GM21381 (cell line): ENCODE measurements around the gene RANBP17.
"Not testable (repeated sequence)": the region's sequence is repeated elsewhere in the genome, so short reads cannot be mapped to it uniquely, and the experiment has no call there.

Experiments used
- ATAC-seq: cut with Tn5 transposase; IDR thresholded peaks from one replicate; pipeline ENCODE4 v1.9.1; 2021; ENCODE audit warnings: mild to moderate bottlenecking, moderate library complexity; ENCODE audit not compliant: unreplicated experiment

Gene RANBP17

DNA sequence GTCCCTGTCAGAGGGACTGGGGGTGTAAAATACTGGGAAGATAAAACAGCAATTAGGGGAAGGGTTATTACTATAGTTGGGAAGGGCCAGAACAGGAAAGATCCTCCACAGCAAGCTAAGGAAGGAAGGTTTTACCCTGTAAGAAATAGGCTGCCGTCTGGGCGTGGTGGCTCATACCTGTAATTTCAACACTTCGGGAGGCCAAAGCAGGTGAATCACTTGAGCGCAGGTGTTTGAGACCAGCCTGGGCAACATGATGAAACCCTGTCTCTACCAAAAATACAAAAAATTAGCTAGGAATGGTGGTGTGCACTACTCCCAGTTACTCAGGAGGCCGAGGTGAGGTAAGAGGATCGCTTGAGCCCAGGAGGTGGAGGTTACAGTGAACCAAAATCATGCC is 282.1 kb downstream of the RANBP17 start:
- no peak for ATAC-seq

DNA sequence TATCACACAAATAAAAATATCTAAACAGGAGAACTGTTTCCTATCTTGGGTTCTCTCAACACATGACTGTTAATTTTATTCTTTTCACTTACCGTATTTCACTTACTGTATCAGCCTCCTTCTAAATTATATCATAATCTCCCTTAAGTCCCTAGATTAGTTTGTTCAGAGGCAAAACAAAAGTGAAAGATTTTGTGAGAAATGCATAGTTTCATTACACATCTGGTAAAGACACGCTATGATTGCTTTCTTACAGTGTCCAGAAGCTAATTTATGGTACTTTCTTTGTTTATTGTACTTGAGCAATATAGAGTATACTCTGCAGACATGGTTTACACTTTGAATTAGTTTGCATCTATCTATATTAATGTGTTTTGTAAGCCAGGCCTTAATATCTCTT is 287.5 kb downstream of the RANBP17 start:
- no peak for ATAC-seq

DNA sequence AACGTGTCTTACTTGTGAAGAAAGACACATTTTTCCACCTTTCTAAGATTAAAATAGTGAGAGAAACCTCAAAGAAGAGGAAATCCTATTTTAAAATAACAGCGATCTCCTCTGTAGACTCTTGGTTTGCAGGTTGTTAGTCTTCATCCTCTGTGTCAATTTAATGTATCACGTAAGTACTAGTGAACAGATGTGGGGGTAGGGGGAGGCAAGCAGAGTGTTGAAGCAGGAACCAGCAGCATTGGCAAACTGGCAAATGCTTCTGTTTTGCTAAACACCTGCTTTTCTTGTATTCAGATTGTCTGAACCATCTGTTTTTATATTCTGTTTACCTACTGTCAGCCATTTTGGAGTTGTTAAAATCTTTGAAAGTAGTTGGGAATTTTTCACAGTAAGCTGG is 288.0 kb downstream of the RANBP17 start:
- no peak for ATAC-seq

- ATAC-seq: no peak
Observed at GRCh38 chr5:171152382-171152781, 290.6 kb downstream of the RANBP17 start.

- no peak for ATAC-seq
Observed at GRCh38 chr5:171155621-171156020, 293.8 kb downstream of the RANBP17 start.

DNA sequence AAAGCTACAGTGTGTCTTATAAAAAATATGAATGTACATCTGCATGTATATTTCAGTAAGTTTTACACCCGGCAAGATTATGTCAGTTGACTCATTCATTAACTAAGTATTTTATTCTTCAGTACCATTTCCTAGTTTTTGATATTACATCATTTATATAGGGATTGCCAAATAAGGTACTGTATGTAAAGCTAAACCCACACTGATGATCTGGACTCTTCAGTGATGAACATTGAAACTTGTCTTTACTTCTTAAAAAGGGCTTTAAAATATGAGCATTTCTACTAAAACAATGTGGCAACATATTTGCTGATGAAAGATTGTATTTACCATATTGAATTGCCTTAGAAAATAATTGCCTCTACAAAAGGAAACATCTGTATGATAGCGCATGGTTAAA is 295.5 kb downstream of the RANBP17 start:
- no peak for ATAC-seq

DNA sequence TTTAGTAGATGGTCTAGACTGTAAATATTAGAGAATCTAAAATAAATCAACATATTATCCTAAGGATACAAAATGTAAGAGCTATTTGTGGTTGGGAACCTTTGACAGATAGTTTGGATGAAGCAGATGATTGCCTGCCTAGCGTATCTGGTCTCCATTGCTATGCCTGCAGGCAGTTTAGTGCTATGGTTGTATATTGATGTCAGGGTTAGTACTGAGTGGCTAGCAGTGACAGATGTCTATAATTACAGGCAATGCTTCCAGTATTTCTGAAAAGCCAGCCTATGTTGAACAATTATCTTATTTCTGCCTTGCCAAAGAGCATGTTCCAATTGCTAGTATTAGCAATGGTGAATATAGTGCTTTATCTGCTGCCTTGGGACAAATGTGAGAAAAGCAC is 296.0 kb downstream of the RANBP17 start:
- ATAC-seq: no peak

GRCh38 chr5:171158581-171158980 is 296.8 kb downstream of the RANBP17 start:
- no peak for ATAC-seq

DNA sequence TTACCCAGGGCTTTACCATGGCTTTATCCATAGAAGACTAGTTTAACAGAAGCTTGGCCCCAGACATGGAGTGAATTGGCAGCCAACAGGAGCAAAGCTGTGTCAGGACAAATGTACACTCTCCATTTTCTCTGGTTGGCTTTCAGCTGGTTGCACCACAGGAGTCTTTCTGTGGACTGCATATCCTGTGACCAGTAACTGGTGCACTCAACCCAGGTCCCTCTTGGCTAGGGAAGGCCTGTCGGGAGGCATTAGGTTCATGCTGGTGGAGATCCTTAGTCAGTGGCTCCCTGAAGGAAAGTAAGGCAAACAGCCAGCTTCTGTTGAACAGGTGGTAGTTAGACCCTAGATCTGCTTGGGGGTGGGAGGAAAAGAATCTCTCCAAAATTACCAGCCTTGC is 300.3 kb downstream of the RANBP17 start:
- ATAC-seq: peak; percentile 22

DNA sequence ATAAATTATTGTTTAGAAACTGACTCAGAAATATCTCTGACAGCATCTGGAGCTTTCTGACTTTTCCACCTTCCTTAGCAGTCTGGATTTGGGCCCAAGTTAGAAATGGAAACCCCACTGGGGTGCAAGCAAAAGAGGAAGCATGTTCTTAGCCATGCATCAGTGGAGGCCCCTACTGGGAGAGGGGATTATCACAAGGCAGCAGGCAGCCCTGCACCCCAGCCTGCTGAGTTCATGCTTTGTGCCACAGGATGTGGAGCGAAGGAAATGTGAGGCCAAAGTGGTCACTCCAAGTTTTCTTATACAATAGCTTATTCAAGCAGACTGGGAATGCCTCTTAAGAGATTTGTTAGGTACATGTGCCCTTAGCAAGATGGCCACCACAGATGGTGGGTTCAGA is 300.8 kb downstream of the RANBP17 start:
- peak; percentile 62 for ATAC-seq

GRCh38 chr5:171166766-171167165 is 304.9 kb downstream of the RANBP17 start:
- ATAC-seq: no peak

DNA sequence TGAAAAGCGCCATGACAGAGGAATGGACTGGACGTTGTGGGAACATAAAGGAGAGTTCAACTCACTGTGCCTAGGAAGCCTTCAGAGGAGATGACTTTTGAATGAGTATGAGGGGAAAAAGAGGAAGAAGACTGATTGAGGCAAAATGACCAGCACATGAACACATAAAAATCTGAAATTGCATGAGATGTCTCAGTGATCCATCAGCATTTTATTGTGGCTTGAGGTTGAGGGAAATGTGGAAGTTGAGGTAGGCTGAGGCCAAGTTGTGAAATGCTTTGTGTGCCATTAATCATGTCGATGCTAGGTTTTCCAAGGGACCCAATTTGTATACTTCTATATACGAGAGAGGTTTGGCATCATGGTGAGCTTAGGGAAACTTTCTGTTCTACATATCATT is 306.4 kb downstream of the RANBP17 start:
- no peak for ATAC-seq

DNA sequence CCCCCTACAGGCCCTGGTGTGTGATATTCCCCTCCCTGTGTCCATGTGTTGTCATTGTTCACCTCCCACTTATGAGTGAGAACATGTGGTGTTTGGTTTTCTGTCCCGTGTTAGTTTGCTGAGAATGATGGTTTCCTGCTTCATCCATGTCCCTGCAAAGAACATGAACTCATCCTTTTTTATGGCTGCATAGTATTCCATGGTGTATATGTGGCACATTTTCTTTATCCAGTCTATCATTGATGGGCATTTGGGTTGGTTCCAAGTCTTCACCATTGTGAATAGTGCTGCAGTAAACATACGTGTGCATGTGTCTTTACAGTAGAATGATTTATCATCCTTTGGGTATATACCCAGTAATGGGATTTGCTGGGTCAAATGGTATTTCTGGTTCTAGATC is 313.1 kb downstream of the RANBP17 start:
- not testable (repeated sequence) for ATAC-seq

- ATAC-seq: no peak
Observed at GRCh38 chr5:171175746-171176145, 313.9 kb downstream of the RANBP17 start.

GRCh38 chr5:171178190-171178589 is 316.4 kb downstream of the RANBP17 start:
- not testable (repeated sequence) for ATAC-seq

- no peak for ATAC-seq
Observed at GRCh38 chr5:171188016-171188415, 326.2 kb downstream of the RANBP17 start.

- ATAC-seq: no peak
Observed at GRCh38 chr5:171189442-171189841, 327.6 kb downstream of the RANBP17 start.

GRCh38 chr5:171192111-171192510 is 330.3 kb downstream of the RANBP17 start:
- no peak for ATAC-seq

DNA sequence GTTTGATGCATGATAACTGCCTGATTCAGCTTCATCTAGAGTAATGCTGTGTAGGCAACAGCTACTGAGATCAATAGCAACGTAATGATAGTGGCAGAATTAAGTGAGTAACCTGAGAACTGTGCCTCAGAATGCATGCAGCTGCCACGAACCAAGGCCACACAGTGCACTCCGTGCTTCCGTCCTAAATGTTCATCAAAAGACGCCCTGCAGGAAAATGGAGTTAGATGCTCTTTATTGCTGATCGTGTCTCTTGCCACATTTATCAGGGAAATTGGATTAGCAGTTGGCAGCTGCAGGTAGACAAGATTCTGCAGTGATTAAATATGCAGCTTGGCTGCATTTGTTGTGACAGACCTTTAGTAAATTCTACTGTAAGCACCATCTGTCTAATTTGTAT is 339.5 kb downstream of the RANBP17 start:
- no peak for ATAC-seq

- ATAC-seq: no peak
Observed at GRCh38 chr5:171205375-171205774, 343.6 kb downstream of the RANBP17 start.

DNA sequence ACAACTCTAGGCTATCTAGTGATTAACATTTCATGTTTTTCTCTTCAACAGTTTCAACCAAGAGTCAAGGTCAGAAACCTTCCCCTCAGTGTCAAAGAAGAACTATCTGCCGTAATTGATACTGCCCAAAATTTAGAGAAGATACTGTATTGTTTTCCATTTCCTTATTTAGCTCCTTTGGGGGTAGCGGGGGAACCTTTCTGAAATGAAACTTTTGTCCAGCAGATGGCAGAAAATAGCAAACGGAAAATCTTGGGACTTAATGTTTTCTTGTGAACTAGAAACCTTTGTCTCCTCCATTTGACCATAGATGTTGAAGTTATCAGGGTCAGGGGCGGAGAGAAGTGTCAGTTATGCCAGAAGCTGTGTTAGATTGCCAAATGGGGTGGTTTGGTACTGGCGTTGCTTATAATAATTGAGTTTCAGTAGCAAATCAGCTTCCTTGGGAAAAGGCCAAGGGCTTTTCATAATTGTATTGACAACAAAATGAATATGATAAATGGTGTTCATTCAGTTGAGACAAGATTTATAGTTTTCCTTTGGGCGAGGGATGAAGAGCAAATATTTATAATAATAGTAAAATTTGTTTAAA is 345.5 kb downstream of the RANBP17 start:
- ATAC-seq: no peak

GRCh38 chr5:171221916-171222315 is 360.1 kb downstream of the RANBP17 start:
- no peak for ATAC-seq

DNA sequence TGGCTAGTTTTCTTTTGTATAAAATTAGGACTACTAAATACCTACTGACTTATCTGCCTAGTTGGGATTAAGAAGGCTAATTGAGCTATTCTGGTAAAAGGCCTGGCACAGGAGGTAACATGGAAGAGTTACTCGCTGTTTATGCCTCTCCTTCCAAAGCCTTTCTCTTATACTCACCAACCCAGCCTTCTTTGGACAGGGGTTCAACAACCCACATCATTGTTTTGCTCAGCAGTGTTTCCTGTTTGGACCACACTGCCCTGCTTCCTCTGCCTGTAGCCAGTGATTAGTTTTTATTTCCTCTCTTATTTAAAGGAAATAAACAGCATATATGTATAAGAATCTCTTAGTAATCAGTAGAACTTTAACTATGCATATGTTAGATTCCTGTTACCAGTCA is 362.1 kb downstream of the RANBP17 start:
- no peak for ATAC-seq
